Activated CD8-positive, alpha-beta memory T cell treated with anti-CD3 and anti-CD28 coated beads, Interleukin-2, amount 50 U/mL, for 4 hours (primary cell): ENCODE data around the gene TRIP4.
A peak's percentile ranks its signal among the peaks of the same experiment; 100 is the strongest.
"Not testable (repeated sequence)": the region's sequence is repeated elsewhere in the genome, so short reads cannot be mapped to it uniquely, and the experiment has no call there.

ENCODE experiments used
- DNase-seq: peaks from one replicate; pipeline ENCODE4 v3.0.0-alpha.2; 2020

The TRIP4 gene

DNA sequence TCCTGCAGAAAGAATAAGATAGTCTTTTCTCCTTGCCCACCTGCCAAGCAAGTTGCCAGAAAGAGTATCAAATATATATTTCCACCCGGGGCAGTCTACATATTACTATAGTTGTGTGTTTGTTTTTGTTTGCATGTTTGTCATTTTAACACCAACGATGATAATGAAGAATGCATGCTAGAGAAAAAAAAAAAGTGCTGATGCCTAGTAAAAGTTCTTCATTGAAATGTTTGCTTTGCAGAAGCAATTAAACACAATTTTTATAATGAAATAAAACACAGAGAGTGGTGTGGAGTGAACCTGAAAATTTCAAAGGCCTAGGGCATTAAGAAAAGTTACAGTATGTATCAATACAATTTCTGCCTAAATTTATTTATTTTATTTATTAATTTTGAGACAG lies 3.9 kb upstream of the TRIP4 start:
- DNase-seq, result no peak

DNA sequence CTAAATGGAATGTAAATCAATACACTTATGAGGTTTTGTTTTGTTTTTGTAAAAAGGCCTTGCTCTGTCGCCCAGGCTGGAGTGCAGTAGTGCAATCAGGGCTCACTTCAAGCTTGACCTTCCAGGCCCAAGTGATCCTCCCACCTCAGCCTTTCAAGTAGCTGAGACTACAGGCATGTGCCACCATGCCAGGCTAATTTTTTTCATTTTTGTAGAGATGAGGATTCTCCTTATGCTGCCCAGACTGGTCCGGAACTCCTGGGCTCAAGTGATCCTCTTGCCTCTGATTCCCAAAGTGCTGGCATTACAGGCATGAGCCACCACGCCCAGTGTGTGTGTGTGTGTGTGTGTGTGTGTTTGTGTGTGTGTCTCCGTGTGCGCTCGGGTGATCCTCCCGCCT lies 1.3 kb upstream of the TRIP4 start:
- no peak for DNase-seq

DNA sequence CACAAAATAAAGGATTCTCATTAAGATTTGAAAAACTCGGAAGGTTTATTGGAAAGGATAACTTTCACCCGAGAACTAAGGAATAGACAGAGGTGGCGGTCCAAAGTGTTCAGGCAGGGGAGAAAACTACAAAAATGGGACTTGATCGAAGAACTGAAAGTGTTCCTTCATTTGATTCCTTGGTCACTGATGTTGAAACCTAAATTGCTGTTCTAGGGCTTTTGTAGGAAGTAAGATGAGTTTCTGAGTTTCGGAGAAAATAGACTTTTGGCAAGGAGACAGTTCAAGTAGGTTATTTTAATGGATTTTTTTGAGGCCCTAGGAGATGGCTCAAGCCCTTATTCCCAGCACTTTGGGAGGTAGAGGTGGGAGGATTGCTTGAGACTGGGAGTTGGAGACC lies 1.4 kb downstream of the TRIP4 start:
- DNase-seq, result no peak

DNA sequence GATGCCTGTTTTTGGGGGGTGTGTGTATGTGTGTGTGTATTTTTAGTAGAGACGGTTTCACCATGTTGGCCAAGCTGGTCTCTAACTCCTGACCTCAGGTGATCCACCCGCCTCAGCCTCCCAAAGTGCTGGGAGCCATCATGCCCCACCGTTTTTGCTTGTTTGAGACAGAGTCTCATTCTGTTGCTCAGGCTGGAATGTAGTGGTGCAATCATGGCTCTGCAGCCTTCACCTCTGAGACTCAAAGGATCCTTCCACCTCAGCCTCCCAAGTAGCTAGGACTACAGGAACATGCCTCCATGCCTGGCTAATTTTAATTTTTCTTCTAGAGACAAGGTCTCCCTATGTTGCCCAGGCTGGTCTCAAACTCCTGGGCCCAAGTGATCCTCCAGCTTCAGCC lies 4.8 kb downstream of the TRIP4 start:
- not testable (repeated sequence) for DNase-seq

DNA sequence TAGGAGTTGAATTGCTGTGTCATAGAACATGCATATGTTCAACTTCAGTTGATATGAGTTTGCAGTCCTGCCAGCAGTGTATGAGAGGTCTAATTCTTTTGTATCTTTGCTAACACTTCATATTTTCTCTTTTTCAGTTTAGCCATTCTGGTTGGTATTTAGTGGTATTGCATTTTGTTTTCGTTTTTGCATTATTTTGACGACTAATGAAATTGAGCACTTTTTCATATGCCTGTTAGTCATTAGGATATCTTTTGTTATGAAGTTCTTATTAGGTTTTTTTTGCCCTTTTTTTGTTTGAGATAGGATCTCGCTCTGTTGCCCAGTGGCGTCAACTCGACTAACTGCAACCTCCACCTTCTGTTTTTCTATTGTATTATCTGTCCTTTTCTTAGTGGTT lies 9.2 kb downstream of the TRIP4 start:
- no peak for DNase-seq

DNA sequence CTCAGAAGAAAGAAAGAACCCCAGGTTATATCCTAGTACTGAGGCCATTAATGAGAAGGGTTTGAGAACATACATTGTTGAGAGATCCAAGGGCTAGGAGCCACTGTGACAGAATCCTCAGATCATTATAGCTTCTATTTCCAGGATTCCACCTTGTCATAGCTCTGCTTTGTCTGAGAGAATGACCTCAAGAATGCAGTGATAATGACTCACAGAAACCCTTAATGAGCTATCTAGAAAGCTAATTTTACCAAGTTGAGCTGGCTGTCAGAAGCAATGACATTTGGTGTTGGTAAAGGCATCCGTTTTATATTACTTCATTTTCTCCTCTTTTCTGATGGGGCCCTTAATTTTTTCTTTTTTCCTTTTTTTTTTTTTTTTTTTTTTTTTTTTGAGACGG lies 10.9 kb downstream of the TRIP4 start:
- DNase-seq, result no peak

DNA sequence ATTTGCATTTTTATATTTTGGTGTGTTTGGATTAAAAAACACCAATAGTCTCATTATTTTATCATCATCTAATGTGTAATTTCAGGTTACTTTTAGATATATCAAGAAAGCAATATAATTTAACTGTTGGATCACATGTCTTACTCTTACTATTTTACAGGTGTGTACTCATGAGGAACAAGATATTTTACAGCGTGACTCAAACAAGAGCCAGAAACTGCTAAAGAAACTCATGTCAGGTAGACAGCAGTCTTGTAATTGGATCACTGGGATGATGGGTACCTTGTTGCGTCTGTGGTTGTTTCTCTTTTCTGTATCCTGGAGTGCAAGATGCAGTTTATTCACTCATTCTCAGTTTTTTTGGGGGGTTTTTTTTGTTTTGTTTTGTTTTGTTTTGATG lies 12.9 kb downstream of the TRIP4 start:
- no peak for DNase-seq

DNA sequence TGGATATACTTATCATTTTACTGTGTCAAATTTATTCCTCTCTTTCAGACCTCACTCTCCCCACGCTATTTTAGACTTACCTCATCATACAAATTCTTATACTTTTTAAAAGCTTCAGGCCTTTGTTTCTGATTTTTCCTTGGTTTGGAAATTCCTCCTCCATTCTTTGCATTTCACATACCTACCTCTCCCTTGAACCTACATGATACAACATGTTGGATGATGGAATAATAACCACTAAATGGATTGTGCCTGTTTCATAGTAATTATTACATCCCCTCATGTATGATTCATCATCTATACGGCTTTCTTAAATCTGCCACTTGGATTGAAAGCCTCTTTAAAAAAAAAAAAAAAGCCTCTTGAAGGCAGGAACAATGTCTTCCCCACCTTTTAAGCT lies 24.6 kb downstream of the TRIP4 start:
- no peak for DNase-seq

DNA sequence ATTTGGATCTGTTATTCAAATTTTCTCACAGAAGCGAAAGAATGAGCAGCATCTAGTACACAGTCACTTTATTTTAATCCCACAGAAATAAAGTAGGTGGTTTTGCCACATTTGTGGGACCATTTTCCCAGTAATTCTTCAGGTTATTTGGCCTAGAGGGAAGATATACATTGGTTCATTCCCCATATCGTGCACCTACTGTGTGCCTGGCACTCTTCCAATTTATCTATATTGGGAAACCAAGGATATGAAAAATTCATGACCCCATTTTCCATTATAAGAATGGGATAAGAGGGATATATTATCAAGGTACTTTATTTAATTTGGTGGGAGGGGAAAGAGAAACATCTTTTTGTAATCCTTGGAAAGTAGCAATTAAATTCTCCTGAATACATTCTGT lies 35.1 kb downstream of the TRIP4 start:
- DNase-seq, result no peak

DNA sequence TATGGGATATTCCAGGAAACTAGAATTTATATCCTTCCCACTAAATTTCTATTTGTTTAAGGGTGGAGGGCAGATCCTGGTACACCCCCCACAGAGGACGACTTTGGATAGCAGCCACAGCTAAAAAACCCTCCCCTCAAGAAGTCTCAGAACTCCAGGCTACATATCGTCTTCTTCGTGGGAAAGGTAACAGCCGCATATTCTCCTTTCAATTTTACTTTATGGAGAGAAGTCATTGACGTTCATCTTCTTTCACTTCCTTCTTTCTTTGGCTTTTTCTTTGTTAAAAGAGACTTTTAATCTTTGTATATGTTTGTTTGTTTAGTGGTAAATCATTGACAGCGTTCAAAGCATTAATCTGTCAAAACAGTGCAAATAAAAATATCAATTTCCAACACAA lies 36.3 kb downstream of the TRIP4 start:
- no peak for DNase-seq

DNA sequence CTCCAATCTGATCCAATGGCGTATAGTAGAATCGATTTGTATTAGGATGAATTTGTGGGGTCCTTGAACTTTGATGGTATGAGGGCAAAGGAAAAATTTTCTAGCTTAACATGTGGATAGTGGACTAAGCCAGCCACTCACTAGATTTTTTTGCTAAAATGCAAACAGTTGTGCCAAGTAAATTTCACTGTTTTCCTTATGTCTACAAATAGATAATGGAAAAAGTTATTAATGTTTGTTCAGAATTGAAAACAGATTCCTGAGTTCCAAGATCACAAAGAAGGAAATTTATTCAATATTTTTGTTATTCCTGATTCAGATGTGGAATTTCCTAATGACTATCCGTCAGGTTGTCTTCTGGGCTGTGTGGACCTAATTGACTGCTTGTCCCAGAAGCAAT lies 37.6 kb downstream of the TRIP4 start:
- DNase-seq, result no peak

DNA sequence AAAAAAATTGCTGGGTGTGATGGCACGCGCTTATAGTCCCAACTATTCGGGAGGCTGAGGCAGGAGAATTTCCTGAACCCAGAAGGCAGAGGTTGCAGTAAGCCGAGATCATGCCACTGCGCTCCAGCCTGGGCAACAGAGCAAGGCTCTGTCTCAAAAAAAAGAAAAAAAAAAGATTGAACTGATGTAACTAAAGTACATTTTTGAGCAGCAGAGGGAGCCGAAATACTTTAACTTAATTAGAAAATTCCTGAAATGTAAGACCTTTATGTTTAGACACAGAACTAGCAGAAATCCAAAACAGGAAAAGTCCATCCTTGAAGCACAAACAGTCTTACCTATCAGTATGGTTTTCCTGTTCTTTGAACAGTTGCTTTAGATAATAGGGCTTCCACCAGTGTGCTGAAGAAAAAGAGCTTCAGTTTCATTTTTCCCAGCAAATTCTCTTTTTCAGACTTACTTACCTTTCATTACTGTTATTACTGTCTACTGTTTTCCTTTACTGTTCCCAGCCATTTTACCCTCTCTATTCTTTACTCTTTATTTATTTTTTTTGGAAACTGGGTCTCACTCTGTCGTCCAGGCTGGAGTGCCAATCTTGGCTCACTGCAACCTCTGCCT lies 39.3 kb downstream of the TRIP4 start:
- no peak for DNase-seq

DNA sequence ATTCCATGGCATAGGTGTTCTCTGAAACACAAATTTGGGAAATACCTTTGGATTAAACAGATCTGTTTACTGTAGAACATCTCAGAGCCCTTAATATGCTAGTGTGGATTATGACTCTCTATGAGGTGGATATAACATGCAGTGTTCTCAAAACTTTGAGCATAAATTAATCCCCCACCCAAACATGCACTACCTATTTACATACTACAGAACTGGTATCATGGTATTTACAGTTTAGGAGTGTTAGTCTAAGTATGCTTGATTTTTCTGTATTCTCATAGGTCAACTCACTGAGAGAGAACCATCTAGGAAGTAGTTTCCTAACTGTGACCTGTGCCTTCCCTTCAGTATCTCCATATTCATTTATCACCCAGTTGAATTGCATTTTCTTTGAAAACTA lies 41.8 kb downstream of the TRIP4 start:
- DNase-seq, result no peak

DNA sequence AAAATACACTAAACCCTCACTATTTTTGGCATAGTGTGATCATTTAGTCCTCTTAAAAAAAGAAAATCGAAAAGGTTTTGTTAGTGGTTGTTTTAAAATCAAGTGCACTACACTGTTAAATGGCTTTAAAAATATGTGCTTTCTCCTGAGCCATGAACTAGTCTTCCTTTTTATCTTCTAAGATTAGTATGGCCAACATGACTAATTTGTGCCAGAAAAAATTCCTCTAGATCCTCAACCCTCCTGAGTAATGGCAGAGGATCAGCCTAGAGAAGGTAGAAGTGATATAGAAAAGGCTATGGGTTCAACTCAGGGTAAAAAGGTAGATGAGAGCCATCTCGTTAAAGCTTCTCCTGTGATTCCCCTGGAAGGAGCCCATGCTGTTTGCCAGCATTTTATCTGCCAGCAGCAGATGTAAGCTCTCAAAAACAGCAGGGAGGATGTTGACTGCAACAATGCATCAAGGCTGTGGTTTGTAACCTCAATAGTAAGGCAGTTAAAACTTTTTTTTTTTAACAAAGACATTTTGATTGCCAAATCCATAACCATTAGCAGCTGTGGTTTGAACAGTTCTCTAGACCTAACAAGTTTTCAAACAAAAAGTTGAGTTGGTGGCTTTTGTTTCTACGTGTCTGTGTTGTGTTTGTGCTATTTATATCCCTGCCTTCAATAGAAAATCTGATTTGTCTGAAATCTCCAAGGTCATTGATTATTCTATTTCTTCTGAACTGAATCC lies 42.5 kb downstream of the TRIP4 start:
- peak; percentile 19 for DNase-seq

DNA sequence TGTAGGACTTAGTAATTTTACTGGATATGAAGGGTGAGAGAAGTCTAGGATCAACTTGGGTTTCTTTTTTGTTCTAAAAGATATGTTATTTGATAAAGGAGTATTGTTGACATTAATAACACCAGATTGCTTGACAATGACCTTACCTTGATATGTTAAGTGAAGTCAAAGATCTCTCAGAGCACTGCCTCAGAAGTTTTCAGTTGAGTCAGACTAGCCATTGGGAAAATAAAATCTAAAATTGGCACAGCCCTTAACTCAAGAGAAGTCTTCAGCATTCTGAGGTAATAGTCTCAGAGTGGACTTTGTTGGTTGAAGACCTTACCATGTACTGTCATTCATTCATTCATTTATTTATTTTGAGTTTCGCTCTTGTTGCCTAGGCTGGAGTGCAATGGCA lies 50.3 kb downstream of the TRIP4 start:
- DNase-seq, result no peak

DNA sequence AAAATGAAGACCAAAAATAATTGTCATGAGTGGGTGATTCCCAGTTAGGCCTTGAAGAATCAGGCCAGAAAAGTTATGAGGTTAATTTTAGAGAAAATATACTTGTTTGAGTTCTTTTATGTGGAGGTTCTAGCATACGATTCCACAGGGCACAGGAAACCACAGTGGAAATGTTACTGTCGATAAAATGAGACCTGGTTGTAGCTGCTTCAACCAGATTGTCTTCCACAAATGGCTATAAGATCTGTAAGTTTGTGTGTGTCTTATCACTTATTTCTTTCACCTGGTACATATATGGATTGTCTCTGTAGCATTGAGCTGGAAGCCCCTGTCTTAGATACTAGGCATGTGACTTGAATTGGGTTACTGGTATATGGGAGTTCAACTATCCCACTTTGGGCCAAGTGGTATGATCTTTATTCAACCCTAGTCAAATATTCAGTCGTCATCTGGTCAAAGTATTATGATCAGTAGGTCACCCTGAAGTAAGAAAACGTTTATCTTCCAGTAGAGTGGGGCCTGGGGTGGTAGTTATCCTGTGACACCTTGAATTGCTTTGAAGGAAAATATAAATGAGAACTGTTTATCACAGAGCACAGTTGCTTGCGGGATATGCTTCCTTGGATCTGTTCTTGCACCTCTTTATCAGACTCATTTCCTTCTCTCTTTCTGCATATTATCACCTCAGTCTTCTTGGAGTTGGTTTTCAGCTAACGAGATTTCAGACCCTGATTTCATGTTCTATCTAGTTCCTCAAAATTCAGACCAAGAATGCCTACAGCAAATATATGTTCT lies 51.2 kb downstream of the TRIP4 start:
- DNase-seq, result no peak

DNA sequence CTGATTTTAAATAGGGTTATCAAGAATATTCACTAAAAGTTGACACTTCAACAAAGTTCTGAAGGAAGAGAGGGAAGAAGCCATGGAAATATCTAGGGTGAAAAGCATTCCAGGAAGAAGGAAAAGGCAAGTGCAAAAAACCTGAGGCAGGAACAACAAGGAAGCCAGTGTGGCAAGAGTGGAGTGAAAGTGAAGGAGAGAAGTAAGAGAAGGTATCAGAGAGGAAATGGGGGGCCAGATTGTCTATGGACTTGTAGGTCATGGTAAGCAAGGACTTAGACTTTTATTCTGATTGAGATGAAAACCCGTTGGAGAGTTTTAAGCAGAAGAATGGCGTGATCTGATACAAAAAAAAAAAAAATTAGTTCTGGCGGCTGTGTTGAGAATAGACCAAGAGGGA lies 54.2 kb downstream of the TRIP4 start:
- no peak for DNase-seq

DNA sequence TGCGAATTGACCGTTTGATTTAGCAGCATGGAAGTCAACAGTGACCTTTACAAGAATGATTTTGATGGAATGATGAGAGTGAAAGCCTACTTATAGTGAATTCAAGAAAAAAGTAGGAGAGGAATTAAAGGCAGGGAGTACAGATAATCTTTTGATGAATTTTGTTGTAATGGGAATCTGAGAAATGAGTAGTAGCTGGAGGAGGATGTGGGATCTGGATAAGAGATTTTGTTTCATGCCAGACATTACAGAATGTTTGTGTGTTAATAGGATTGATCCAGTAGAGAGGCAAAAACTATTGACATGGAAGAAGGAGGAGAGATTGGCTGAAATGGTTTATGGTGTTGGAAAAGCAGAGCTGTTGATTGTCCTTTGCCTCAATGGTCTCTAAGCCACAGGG lies 55.4 kb downstream of the TRIP4 start:
- no peak for DNase-seq

DNA sequence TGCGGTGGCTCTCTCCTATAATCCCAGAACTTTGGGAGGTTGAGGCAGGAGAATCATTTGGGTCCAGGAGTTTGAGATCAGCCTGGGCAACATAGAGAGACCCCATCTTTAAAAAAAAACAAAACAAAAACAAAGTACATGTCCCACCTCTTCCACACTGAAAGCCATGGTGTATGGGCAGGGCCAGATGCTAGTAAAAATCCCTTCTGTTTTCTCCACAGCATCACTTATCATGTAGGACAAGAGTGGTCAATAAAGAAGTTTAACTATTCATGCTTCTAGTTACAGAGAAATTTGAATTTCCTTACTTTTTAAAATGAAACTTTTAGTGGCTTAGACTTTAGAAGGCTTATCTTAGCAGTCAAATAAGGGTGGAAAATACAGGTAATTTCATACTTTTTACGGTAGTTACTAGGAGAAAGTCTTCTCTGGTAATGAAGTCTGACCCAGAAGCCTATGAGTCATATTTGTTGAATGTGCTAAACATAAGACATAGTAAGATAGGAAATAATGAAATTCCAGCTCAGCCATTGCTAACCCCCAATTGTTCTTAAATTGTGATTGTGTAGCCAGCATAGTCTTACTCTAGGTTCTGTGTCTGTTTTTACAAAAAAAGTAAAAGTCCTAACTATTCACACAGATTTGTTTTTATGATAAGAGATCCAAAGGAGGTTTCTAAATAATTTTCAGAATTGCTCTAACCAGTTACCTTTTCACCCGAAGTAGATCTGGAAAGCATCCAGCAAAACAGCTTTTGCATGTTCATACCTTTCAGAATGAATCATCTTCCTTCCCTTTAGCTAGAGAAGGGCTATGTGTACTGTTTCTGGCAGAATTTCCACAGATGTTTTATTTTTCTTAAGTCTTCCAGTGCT lies 56.3 kb downstream of the TRIP4 start:
- no peak for DNase-seq

DNA sequence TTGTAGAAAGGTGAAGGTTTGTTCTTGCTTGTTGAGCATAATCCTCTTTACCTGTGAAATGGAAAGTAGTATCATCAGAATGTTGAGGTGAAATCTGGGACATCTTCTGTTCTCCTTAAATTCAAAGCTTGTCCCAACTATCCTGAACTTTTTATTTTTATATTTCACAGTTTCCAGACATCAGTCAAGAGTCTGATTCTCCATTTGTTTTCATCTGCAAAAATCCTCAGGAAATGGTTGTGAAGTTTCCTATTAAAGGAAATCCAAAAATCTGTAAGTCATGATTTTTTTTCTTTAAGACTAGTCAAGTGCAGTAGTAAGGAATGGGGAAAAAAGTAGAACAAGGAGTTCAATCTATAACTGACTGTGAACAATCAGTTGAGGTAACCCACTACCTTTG lies 57.2 kb downstream of the TRIP4 start:
- DNase-seq, result no peak

DNA sequence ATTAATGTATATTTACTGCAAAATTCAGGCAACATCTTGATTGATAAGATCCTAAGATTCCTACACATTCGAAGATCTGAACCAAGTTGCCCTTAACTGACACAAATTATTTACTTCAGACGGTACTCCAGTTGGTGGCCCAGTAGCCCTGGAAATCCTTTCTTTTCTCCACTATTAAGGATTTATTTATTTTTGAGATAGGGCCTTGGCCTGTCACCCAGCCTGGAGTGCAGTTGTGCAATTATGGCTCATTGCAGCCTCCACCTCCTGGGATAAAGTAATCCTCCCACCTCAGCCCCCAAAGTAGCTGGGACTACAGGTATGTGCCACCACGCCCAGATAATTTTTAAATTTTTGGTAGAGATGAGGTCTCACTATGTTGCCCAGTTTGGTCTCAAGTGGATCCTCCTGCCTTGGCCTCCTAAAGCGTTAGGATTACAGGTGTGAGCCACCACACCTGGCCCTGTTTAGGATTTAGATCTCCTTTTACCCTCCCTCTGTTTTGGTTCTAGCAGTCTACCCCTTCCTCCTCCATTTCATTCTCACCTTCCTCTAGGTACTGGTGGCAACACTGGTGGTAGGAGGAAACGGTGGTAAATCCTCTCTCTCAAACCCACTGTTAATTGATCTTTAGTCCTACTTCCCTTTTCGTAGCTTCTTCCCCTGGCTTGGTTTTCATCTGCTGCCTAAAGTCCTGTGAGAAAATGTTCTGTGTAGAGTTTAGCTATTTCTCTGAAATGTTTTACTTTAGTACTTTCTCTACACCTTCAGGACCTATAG lies 60.1 kb downstream of the TRIP4 start:
- no peak for DNase-seq

DNA sequence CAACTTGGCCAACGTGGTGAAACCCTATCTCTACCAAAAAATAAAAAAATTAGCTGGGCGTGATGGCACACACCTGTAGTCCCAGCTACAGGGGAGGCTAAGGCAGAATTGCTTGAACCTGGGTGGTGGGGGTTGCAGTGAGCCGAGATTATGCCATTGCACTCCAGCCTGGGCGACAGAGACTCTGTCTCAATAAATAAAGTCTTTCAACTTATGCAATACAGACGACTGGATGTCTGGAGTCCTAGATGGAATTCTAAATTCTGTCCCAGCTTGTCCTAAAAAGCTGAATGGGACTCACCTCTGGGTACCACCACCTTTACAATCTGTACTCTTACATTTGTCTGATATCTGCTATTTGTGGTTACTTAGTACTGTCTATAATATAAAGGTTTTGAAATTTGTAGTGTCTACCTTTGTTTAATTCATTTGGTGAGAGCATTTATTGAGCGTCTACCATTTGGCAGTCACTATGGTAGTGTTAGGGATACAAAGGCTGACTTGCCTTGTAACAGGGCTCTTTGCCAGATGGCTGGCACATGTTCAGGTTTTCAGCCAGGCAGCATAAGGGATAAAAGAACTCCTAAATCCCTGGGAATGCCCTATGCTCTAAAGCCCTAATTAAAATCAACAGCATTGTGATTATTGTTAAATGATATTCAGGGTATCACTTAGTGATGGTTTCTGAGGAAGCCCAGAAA lies 65.5 kb downstream of the TRIP4 start:
- no peak for DNase-seq
